ENCODE measurements around the gene CDK5.
A peak's percentile ranks its signal among the peaks of the same experiment; 100 is the strongest.

CDK5 gene

GRCh38 chr7:151011097-151011409 is 46.6 kb downstream of the CDK5 start:
- no peak for TF ChIP-seq GATA1 (IDR thresholded peaks at IDR 0.05; ENCODE audit: low read depth, low read length)
- TF ChIP-seq POLR2A (IDR thresholded peaks at IDR 0.05; ENCODE audit: low read length): no peak
- no peak for DNase-seq

GRCh38 chr7:151010307-151011096 is 47.2 kb downstream of the CDK5 start:
- DNase-seq: peak; percentile 43 to 46
- TF ChIP-seq POLR2A (IDR thresholded peaks at IDR 0.05; ENCODE audit: low read length) (no peak), GATA1 (IDR thresholded peaks at IDR 0.05; ENCODE audit: low read depth, low read length) (no peak)

- TF ChIP-seq POLR2A (IDR thresholded peaks at IDR 0.05; ENCODE audit: low read length) (no peak), GATA1 (IDR thresholded peaks at IDR 0.05; ENCODE audit: low read depth, low read length) (no peak)
- DNase-seq: no peak
These were observed 47.7 kb downstream of the CDK5 start for GRCh38 chr7:151010037-151010306.

GRCh38 chr7:151009327-151010036 is 48.2 kb downstream of the CDK5 start:
- TF ChIP-seq POLR2A (IDR thresholded peaks at IDR 0.05; ENCODE audit: low read length) (no peak), GATA1 (IDR thresholded peaks at IDR 0.05; ENCODE audit: low read depth, low read length) (no peak)
- peak in 1 of 2 experiments; percentile 30 for DNase-seq

- peak; percentile 87 to 89 for DNase-seq
- TF ChIP-seq POLR2A (IDR thresholded peaks at IDR 0.05; ENCODE audit: low read length): peak; percentile 45
- no peak for TF ChIP-seq GATA1 (IDR thresholded peaks at IDR 0.05; ENCODE audit: low read depth, low read length)
These were observed 49.0 kb downstream of the CDK5 start for GRCh38 chr7:151008511-151009323.

- DNase-seq: peak; percentile 78 to 86
- TF ChIP-seq POLR2A (IDR thresholded peaks at IDR 0.05; ENCODE audit: low read length) (no peak), GATA1 (IDR thresholded peaks at IDR 0.05; ENCODE audit: low read depth, low read length) (no peak)
These were observed 49.6 kb downstream of the CDK5 start for GRCh38 chr7:151008143-151008510.

- DNase-seq: no peak
These were observed 50.2 kb downstream of the CDK5 start for GRCh38 chr7:151007469-151007898.

GRCh38 chr7:151006590-151007300 is 51.0 kb downstream of the CDK5 start:
- no peak for DNase-seq
- TF ChIP-seq GATA1 (IDR thresholded peaks at IDR 0.05; ENCODE audit: low read depth, low read length) (no peak), POLR2A (IDR thresholded peaks at IDR 0.05; ENCODE audit: low read length) (no peak)

More at GRCh38 chr7:151007469-151007898, 50.2 kb downstream of the CDK5 start:
- TF ChIP-seq POLR2A (IDR thresholded peaks at IDR 0.05; ENCODE audit: low read length) (no peak), GATA1 (IDR thresholded peaks at IDR 0.05; ENCODE audit: low read depth, low read length) (no peak)

- DNase-seq: no peak
- no peak for TF ChIP-seq GATA1 (IDR thresholded peaks at IDR 0.05; ENCODE audit: low read depth, low read length)
- no peak for TF ChIP-seq POLR2A (IDR thresholded peaks at IDR 0.05; ENCODE audit: low read length)
These were observed 52.1 kb downstream of the CDK5 start for GRCh38 chr7:151005566-151005965.

All from erythroblast (primary cell).